ENCODE data around the gene DNAJC21. TPM values are rescaled to one million over a fixed set of nuclear protein-coding genes. Genes with fewer than 3 reads are reported as not detected.

DNAJC21 gene
- total and polyA plus RNA-seq, 2 of the 4 experiments (the other 2 are of a cell fraction), result 8.8 to 12.7 TPM

GRCh38 chr5:34899066-34899465, 30.3 kb upstream of the DNAJC21 start:
- H3K23ac ChIP-seq (ENCODE audit: low read depth, low read length), result no peak overlapping the region
- no peak overlapping the region for H3K18ac ChIP-seq (ENCODE audit: low read depth, low read length)
- peaks cover 9% of the 10 kb centered on the region; the same call in 1 of the 2 replicates for H3K36me3 ChIP-seq (ENCODE audit: control insufficient read depth, insufficient read depth, low read length)
- intact Hi-C loops (cut with micrococcal nuclease), result loop anchor here (2.0 to 5.0 kb wide), 2 partner anchors 57 to 240 kb away; no protein-coding TSS in a partner anchor
- dilution Hi-C loops (cut with HindIII; ENCODE audit: low sequenced_read_pairs, unreplicated experiment), result no loop called here
- H3K4me1 ChIP-seq (ENCODE audit: control insufficient read depth, insufficient read depth, low read length), result no peaks in the 10 kb centered on the region
- BruUV-seq (replicated peaks), result no TSS peak
- H2BK20ac ChIP-seq (ENCODE audit: low read depth, low read length), result no peak overlapping the region
- WGBS, 2 experiments (ENCODE audit: extremely low coverage in 2 of 2, insufficient read length in 1 of 2), result no CpG with 5 or more reads among the region's 2 CpGs
- no peak overlapping the region for H2AK5ac ChIP-seq (ENCODE audit: low read depth, low read length)
- TF ChIP-seq FOS (IDR thresholded peaks at IDR 0.05; ENCODE audit: low read depth, low read length), result no peak
- no peak for TF ChIP-seq SMC3 (IDR thresholded peaks at IDR 0.05; ENCODE audit: low read depth, low read length)
- no peak for TF ChIP-seq CTCF (conservative IDR thresholded peaks at IDR 0.05; ENCODE audit: low read depth, low read length)
- TF ChIP-seq MXI1 (IDR thresholded peaks at IDR 0.05; ENCODE audit: borderline replicate concordance, low read depth, low read length), result no peak
- no peak for TF ChIP-seq RFX5 (IDR thresholded peaks at IDR 0.05; ENCODE audit: low read depth, low read length)
- TF ChIP-seq CEBPB (IDR thresholded peaks at IDR 0.05; ENCODE audit: low read depth, low read length), result no peak
- TF ChIP-seq, protein P1, sequence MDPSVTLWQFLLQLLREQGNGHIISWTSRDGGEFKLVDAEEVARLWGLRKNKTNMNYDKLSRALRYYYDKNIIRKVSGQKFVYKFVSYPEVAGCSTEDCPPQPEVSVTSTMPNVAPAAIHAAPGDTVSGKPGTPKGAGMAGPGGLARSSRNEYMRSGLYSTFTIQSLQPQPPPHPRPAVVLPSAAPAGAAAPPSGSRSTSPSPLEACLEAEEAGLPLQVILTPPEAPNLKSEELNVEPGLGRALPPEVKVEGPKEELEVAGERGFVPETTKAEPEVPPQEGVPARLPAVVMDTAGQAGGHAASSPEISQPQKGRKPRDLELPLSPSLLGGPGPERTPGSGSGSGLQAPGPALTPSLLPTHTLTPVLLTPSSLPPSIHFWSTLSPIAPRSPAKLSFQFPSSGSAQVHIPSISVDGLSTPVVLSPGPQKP (IDR thresholded peaks at IDR 0.05; ENCODE audit: borderline replicate concordance, low read depth, low read length), result no peak
- no peak for TF ChIP-seq RCOR1 (IDR thresholded peaks at IDR 0.05; ENCODE audit: insufficient replicate concordance, low read length)
- TF ChIP-seq, protein P2, sequence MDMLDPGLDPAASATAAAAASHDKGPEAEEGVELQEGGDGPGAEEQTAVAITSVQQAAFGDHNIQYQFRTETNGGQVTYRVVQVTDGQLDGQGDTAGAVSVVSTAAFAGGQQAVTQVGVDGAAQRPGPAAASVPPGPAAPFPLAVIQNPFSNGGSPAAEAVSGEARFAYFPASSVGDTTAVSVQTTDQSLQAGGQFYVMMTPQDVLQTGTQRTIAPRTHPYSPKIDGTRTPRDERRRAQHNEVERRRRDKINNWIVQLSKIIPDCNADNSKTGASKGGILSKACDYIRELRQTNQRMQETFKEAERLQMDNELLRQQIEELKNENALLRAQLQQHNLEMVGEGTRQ (IDR thresholded peaks at IDR 0.05; ENCODE audit: low read depth, low read length), result no peak
- no peaks in the 10 kb centered on the region for H3K9me1 ChIP-seq (ENCODE audit: insufficient read depth, low read length)
- H3K4me3 ChIP-seq (ENCODE audit: insufficient read depth, low read depth, low read length), result no peak overlapping the region
- no peaks in the 10 kb centered on the region for H3K79me1 ChIP-seq (ENCODE audit: low read depth in 1 of 2, low read length in 2 of 2)
- no peak overlapping the region for H4K5ac ChIP-seq (ENCODE audit: low read depth, low read length)
- no peak overlapping the region for H3K4ac ChIP-seq (ENCODE audit: low read depth, low read length)
- no peak overlapping the region for H2BK5ac ChIP-seq (ENCODE audit: low read depth, low read length, poor library complexity, severe bottlenecking)
- no peaks in the 10 kb centered on the region for H4K20me1 ChIP-seq (ENCODE audit: insufficient read depth, low read length)
- H2BK15ac ChIP-seq (ENCODE audit: low read depth, low read length), result no peak overlapping the region
- H3K9ac ChIP-seq (ENCODE audit: low read depth, low read length), result no peak overlapping the region
- no peak overlapping the region for H2AK9ac ChIP-seq (replicated peaks; ENCODE audit: low read depth, low read length, poor library complexity)
- no peak overlapping the region for H2AFZ ChIP-seq (replicated peaks; ENCODE audit: low read length, poor library complexity)
- H3K4me2 ChIP-seq (ENCODE audit: low read depth, low read length), result no peak overlapping the region
- H3K27ac ChIP-seq (ENCODE audit: insufficient read depth, low read length), result no peak overlapping the region
- DNase-seq (no peak), ATAC-seq (ENCODE audit: low read depth) (no peak)
- CTCF ChIA-PET, result interaction anchor here (0.9 to 1.6 kb wide), 5 partner anchors 105 to 423 kb away, joined by 3 to 13 read pairs (median 8); no protein-coding TSS in a partner anchor
- no peak overlapping the region for H4K91ac ChIP-seq (ENCODE audit: insufficient read depth, low read depth, low read length)
- no peak overlapping the region for H4K8ac ChIP-seq (ENCODE audit: low read depth in 2 of 2, low read length in 2 of 2)
- no peaks in the 10 kb centered on the region for H3K27me3 ChIP-seq (ENCODE audit: control insufficient read depth, insufficient read depth, low read length)
- H3K9me3 ChIP-seq (ENCODE audit: control insufficient read depth, insufficient read depth, low read length), result no peaks in the 10 kb centered on the region
- no peak overlapping the region for H3K56ac ChIP-seq (ENCODE audit: extremely low read depth, insufficient read depth, low read length)
- in situ Hi-C loops (cut with MboI; ENCODE audit: low sequenced_read_pairs), result loop anchor here (25.0 kb wide), 1 partner anchor 912 kb away; the partner anchor contains the start of gene SLC45A2
- POLR2A ChIA-PET (ENCODE audit: unreplicated experiment), result no interaction called here
- H3K14ac ChIP-seq (replicated peaks; ENCODE audit: low read depth, low read length), result no peak overlapping the region
- H2BK120ac ChIP-seq (ENCODE audit: low read depth, low read length), result no peak overlapping the region

All from IMR-90 (cell line).